ENCODE data around the gene CYFIP2.

CYFIP2 gene

GRCh38 chr5:157328277-157328912, 62.5 kb downstream of the CYFIP2 start:
- peak; percentile 27 for DNase-seq

- DNase-seq, result no peak
Measured at GRCh38 chr5:157331807-157332206, 65.9 kb downstream of the CYFIP2 start.

- DNase-seq, result no peak
Measured at GRCh38 chr5:157335534-157336422, 69.9 kb downstream of the CYFIP2 start.

- DNase-seq, result no peak
Measured at GRCh38 chr5:157336423-157336744, 70.5 kb downstream of the CYFIP2 start.

- DNase-seq, result no peak
Measured at GRCh38 chr5:157339409-157339808, 73.5 kb downstream of the CYFIP2 start.

GRCh38 chr5:157342822-157343402, 77.0 kb downstream of the CYFIP2 start:
- DNase-seq, result no peak

GRCh38 chr5:157343842-157344790, 78.2 kb downstream of the CYFIP2 start:
- no peak for DNase-seq

- no peak for DNase-seq
Measured at GRCh38 chr5:157345067-157345466, 79.1 kb downstream of the CYFIP2 start.

- no peak for DNase-seq
Measured at GRCh38 chr5:157345485-157345884, 79.6 kb downstream of the CYFIP2 start.

- DNase-seq, result no peak
Measured at GRCh38 chr5:157347301-157348048, 81.6 kb downstream of the CYFIP2 start.

- DNase-seq, result no peak
Measured at GRCh38 chr5:157348049-157348400, 82.1 kb downstream of the CYFIP2 start.

GRCh38 chr5:157350939-157351801, 85.2 kb downstream of the CYFIP2 start:
- DNase-seq, result no peak

- DNase-seq, result no peak
Measured at GRCh38 chr5:157351802-157352092, 85.8 kb downstream of the CYFIP2 start.

- no peak for DNase-seq
Measured at GRCh38 chr5:157352756-157353340, 86.9 kb downstream of the CYFIP2 start.

- DNase-seq, result no peak
Measured at GRCh38 chr5:157354800-157355199, 88.9 kb downstream of the CYFIP2 start.

GRCh38 chr5:157356576-157356975, 90.7 kb downstream of the CYFIP2 start:
- no peak for DNase-seq

- no peak for DNase-seq
Measured at GRCh38 chr5:157357823-157358222, 91.9 kb downstream of the CYFIP2 start.

GRCh38 chr5:157358871-157359270, 92.9 kb downstream of the CYFIP2 start:
- no peak for DNase-seq

- DNase-seq, result no peak
Measured at GRCh38 chr5:157359356-157360055, 93.6 kb downstream of the CYFIP2 start.

- DNase-seq, result no peak
Measured at GRCh38 chr5:157362012-157362411, 96.1 kb downstream of the CYFIP2 start.

All from NCI-H2081 treated with DMSO at 0.1 percent for 48 hours (cell line).